SK-N-MC (cell line): ENCODE data around the gene DROSHA.

ENCODE experiments used
- DNase-seq: peaks from one replicate; pipeline ENCODE4 v3.0.0-alpha.2; 2011; ENCODE audit warnings: low read depth, low spot score
- H3K27ac ChIP-seq: fragments of 200-600 bp; sonication (generic); 2 replicates; pipeline ENCODE4 v1.5.1; 2016; ENCODE audit warnings: mixed run types
- H3K36me3 ChIP-seq: fragments of 200-600 bp; sonication (generic); 2 replicates; pipeline ENCODE4 v1.6.1; 2017; ENCODE audit warnings: antibody characterized with exemption, low read length, mixed read lengths; ENCODE audit not compliant: insufficient read depth
- H3K4me3 ChIP-seq: fragments of 200-600 bp; sonication (generic); 2 replicates; pipeline ENCODE4 v1.5.1; 2016
- H3K9ac ChIP-seq: fragments of 200-600 bp; sonication (generic); 2 replicates; pipeline ENCODE4 v1.8.0; 2017; ENCODE audit warnings: mixed run types, mixed read lengths; ENCODE audit not compliant: insufficient read length
- H3K9me3 ChIP-seq: fragments of 200-600 bp; sonication (generic); 2 replicates; pipeline ENCODE4 v1.6.1; 2017; ENCODE audit warnings: low read depth, mild to moderate bottlenecking, antibody characterized with exemption, low read length, moderate library complexity, mixed read lengths
- EZH2 ChIP-seq: fragments of 200-600 bp; sonication (generic); IDR thresholded peaks from one replicate; pipeline ENCODE4 v1.6.1; 2017; ENCODE audit warnings: antibody characterized with exemption
- FOXP2 ChIP-seq: optimal IDR thresholded peaks from 2 replicates; pipeline ENCODE3; 2011; ENCODE audit warnings: mild to moderate bottlenecking, moderate library complexity; ENCODE audit not compliant: insufficient read depth; ENCODE audit errors: extremely low read length, control extremely low read depth
- POLR2AphosphoS5 ChIP-seq: IDR thresholded peaks from 2 replicates; pipeline ENCODE4 v1.6.1; 2012; ENCODE audit warnings: mild to moderate bottlenecking, low read depth, low read length, borderline replicate concordance

Gene DROSHA

DNA sequence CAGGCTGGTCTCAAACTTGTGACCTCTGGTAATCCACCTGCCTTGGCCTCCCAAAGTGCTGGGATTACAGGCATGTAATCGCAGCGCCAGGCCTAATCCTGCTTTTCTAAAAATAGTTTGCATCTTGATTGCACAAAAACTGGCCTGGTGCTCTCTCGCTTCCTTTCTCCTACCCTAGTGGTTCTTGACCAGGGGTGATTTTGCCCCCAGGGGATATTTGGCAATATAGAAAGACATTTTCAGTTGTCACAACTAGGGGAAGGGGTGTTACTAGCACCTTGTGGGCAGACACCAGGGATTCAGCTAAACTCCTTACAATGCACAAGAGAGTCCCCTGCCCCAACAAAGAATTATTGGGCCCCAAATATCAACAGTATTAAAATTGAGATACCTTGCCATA is 139.8 kb downstream of the DROSHA start:
- Histone ChIP-seq H3K36me3 (no peaks in the 10 kb centered on the region), H3K9ac (no peak overlapping the region), H3K27ac (no peak overlapping the region), H3K4me3 (no peak overlapping the region), H3K9me3 (no peaks in the 10 kb centered on the region)
- TF ChIP-seq EZH2 (no peak), FOXP2 (no peak), POLR2AphosphoS5 (no peak)
- no peak for DNase-seq

DNA sequence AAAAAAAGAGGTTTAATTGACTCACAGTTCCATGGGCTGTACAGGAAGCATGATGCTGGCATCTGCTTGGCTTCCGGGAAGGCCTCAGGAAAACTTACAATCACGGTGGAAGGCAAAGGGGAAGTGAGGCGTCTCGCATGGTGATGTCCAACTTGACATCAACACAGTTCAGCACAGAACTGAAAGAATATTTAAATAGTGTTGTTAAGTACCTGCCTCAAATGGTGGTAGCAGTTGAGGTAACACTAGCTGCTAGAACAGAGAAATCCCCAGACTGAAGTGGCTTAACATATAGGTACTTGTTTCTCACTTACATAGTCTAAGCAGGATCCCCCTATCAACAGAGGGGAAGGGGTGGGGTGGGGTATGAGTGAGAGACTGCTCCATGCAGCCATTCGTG is 141.6 kb downstream of the DROSHA start:
- no peak for TF ChIP-seq EZH2
- DNase-seq = no peak
- Histone ChIP-seq H3K36me3 (no peaks in the 10 kb centered on the region), H3K9me3 (no peaks in the 10 kb centered on the region), H3K27ac (no peak overlapping the region), H3K9ac (no peak overlapping the region), H3K4me3 (no peak overlapping the region)

DNA sequence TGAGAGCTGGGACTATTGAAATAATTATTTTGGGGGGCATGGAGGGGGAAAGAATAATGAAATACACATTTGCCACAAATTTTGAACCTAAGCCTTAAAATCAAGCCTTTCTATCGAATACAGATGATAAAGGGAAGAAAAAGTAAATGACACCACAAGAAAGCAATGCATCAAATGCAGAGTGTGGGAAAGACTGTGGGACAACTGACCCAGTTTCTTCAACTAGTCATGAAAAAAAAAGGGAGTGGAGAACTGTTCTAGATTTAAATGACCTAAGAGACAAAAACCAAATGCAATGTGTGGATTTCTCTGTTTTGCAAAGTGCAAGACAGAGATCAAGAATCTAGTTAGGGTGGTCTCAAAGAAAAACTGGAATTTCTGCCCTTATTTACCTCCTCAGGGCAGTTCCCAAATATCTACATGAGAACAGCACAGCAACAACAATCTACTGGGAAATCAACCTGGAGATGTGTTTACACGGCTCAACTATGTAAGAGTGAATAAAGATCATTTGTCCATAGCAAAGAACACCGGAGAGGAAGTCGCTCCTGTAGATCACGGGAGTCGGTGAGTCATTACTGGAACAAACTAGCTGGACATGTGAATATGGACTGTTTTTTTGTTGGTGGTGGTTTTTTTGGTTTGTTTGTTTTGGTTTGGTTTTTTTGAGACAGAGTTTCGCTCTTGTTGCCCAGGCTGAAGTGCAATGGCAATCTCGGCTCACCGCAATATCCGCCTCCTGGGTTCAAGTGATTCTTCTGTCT is 145.9 kb downstream of the DROSHA start:
- TF ChIP-seq FOXP2 (no peak), POLR2AphosphoS5 (no peak), EZH2 (no peak)
- DNase-seq = no peak

DNA sequence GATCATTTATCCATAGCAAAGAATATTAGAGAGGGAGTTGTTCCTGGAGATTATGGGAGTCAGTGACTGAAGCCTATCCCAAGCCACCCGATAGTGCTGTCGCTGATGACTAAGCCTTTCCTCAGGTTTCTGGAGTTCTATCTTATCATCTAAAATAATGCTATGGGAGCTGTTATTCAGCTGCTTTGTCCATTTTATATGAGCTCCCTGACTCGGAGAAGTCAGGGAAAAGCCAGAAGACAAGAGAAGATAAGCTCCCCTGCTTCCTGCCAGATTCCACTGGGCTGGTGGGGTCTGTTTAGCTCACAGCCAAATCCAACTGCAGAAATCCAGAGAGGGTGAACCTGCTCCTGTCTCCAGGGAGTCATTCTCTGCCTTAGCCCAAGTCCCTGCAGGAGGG is 148.2 kb downstream of the DROSHA start:
- H3K4me3 ChIP-seq = no peak overlapping the region
- no peaks in the 10 kb centered on the region for H3K9me3 ChIP-seq
- H3K9ac ChIP-seq = no peak overlapping the region
- H3K27ac ChIP-seq = no peak overlapping the region
- TF ChIP-seq EZH2 = no peak
- no peak for TF ChIP-seq FOXP2
- no peak for TF ChIP-seq POLR2AphosphoS5
- no peak for DNase-seq
- no peaks in the 10 kb centered on the region for H3K36me3 ChIP-seq

More for the DNA sequence above, 145.9 kb downstream of the DROSHA start:
- H3K9me3 ChIP-seq = no peaks in the 10 kb centered on the region
- no peak overlapping the region for H3K27ac ChIP-seq
- H3K9ac ChIP-seq = no peak overlapping the region
- H3K36me3 ChIP-seq = no peaks in the 10 kb centered on the region
- H3K4me3 ChIP-seq = no peak overlapping the region

DNA sequence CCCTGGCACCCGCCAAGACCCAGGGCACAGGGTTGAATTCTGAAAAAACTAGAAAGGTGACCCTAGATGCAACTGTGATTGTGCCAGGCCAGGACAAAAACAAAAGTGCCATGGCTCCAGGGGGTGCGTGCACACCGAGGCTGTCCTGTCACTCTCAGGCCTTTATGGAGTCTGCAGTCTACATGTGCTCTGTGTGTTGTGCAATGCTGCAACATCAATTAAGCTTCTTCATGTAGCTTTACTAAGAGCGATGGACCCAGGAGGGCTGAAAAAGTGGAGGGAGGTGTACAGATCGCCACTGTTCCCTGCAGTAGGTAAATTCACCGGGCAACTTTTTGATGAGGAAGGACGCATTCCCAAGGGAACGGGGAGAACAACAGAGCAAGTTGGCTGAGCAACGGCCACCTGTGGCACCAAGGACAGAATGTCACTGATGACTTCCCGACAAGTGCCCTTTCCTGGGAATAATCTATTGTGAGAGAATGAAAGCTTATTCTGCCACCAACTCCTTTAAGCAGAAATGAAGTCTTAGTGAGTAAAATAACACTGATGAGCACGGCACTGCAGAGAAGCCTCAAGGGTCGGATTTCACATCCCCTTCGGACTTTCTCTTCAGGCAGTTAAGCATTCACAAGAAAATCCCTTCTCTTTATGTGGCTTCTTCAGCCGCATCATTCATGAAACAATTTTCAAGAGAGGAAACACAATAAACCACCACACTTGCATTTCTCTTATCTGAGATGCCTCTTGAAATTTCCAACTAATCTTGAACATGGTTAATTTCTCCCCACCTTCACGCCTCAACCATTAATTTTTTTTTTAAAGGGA is 149.6 kb downstream of the DROSHA start:
- Histone ChIP-seq H3K9me3 (no peaks in the 10 kb centered on the region), H3K27ac (no peak overlapping the region), H3K36me3 (no peaks in the 10 kb centered on the region), H3K4me3 (no peak overlapping the region), H3K9ac (no peak overlapping the region)
- TF ChIP-seq EZH2 (no peak), POLR2AphosphoS5 (no peak), FOXP2 (no peak)
- DNase-seq = no peak

DNA sequence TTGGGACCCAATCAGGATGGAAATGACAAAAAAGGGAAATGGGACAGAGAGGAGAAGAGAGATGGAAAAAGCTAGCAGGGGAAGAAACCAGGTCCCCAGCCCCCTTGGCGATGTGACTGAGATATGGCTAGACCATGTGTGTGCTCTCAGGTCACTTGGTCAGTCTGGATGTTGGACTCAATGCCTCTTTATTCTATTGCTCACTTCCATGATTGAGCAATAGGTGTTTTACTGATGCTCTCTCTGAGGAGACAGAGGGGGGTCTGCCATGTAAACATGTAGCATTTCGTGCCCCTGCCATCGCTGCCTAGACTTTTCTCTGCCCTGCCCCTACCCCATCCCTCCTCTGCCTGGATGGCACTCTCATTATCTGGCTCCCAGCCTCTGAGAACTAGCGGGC is 150.6 kb downstream of the DROSHA start:
- Histone ChIP-seq H3K9me3 (no peaks in the 10 kb centered on the region), H3K27ac (no peak overlapping the region), H3K4me3 (no peak overlapping the region), H3K36me3 (no peaks in the 10 kb centered on the region), H3K9ac (no peak overlapping the region)
- TF ChIP-seq FOXP2 (no peak), POLR2AphosphoS5 (no peak), EZH2 (no peak)
- no peak for DNase-seq

DNA sequence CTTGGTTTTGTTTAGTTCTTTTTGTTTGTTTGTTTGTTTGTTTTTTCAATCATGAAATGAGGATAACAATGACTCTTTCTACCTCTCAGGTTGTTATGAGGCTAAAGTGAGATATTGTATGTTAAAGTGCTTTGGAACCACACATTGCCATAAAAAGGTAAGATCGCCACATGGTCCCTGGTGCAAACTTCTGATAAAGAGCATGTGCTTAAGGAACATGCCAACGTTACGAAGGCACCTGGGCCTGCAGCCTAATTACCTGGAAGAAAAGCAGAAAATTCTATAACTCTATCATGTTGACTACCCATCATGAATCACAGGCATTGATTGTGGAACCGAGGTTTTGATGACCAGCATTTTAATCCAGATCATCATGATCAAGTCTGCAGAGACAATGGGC is 151.8 kb downstream of the DROSHA start:
- TF ChIP-seq POLR2AphosphoS5 (no peak), EZH2 (no peak), FOXP2 (no peak)
- DNase-seq = no peak
- Histone ChIP-seq H3K9me3 (no peaks in the 10 kb centered on the region), H3K36me3 (no peaks in the 10 kb centered on the region), H3K9ac (no peak overlapping the region), H3K27ac (no peak overlapping the region), H3K4me3 (no peak overlapping the region)

DNA sequence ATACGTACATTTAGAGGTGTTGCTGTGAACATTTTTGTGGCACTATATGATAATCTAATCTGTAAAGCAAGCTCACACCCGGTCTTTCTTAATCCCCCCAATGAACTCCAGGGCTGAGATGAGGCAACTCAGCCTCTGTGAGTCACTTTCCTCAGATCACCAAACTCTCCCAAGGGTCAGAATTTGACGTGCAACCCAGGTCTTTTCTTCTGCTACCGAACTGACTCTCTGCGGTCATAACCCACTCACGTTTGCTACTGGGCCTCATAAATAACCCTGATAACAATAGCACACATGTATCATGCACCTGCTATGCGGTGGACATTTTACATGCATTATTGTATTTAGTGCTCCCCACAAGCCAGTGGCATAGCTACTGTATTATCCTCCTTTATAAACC is 153.1 kb downstream of the DROSHA start:
- Histone ChIP-seq H3K27ac (no peak overlapping the region), H3K9me3 (no peaks in the 10 kb centered on the region), H3K4me3 (no peak overlapping the region), H3K36me3 (no peaks in the 10 kb centered on the region), H3K9ac (no peak overlapping the region)
- DNase-seq = no peak
- TF ChIP-seq FOXP2 = no peak
- TF ChIP-seq POLR2AphosphoS5 = no peak
- TF ChIP-seq EZH2 = no peak
